ENCODE measurements around the gene BAZ2B. TPM values are rescaled to one million over a fixed set of nuclear protein-coding genes. Genes with fewer than 3 reads are reported as not detected.

The BAZ2B gene
- total RNA-seq, 1 donor from 2014 or later, result 226 TPM

GRCh38 chr2:159561242-159561641 is 55.1 kb downstream of the BAZ2B start:
- Mint-ChIP-seq H3K4me3 (ENCODE audit: unreplicated experiment) (no peak overlapping the region), H3K4me1 (ENCODE audit: low read depth, unreplicated experiment) (peaks cover 17% of the 10 kb centered on the region), H3K9me3 (ENCODE audit: unreplicated experiment) (peaks cover 1% of the 10 kb centered on the region), H3K27me3 (ENCODE audit: unreplicated experiment) (peaks cover 2% of the 10 kb centered on the region), H3K27ac (ENCODE audit: unreplicated experiment) (no peak overlapping the region), H3K36me3 (ENCODE audit: unreplicated experiment) (no peaks in the 10 kb centered on the region)
- no peak for DNase-seq
- no peak for TF ChIP-seq CTCF (IDR thresholded peaks at IDR 0.05; ENCODE audit: partially characterized antibody, unreplicated experiment)

GRCh38 chr2:159559034-159559433 is 57.3 kb downstream of the BAZ2B start:
- Mint-ChIP-seq H3K27ac (ENCODE audit: unreplicated experiment) (no peak overlapping the region), H3K4me1 (ENCODE audit: low read depth, unreplicated experiment) (peaks cover 13% of the 10 kb centered on the region)

GRCh38 chr2:159558479-159558878 is 57.9 kb downstream of the BAZ2B start:
- Mint-ChIP-seq H3K36me3 (ENCODE audit: unreplicated experiment) (no peaks in the 10 kb centered on the region), H3K4me3 (ENCODE audit: unreplicated experiment) (no peak overlapping the region), H3K9me3 (ENCODE audit: unreplicated experiment) (peaks cover 1% of the 10 kb centered on the region), H3K27ac (ENCODE audit: unreplicated experiment) (no peak overlapping the region), H3K4me1 (ENCODE audit: low read depth, unreplicated experiment) (peaks cover 12% of the 10 kb centered on the region), H3K27me3 (ENCODE audit: unreplicated experiment) (peaks cover 2% of the 10 kb centered on the region)
- no peak for TF ChIP-seq CTCF (IDR thresholded peaks at IDR 0.05; ENCODE audit: partially characterized antibody, unreplicated experiment)
- DNase-seq, result no peak

More at GRCh38 chr2:159559034-159559433, 57.3 kb downstream of the BAZ2B start:
- H3K27me3 Mint-ChIP-seq (ENCODE audit: unreplicated experiment), result peaks cover 2% of the 10 kb centered on the region
- H3K9me3 Mint-ChIP-seq (ENCODE audit: unreplicated experiment), result peaks cover 1% of the 10 kb centered on the region
- H3K36me3 Mint-ChIP-seq (ENCODE audit: unreplicated experiment), result no peaks in the 10 kb centered on the region
- H3K4me3 Mint-ChIP-seq (ENCODE audit: unreplicated experiment), result no peak overlapping the region
- no peak for DNase-seq
- no peak for TF ChIP-seq CTCF (IDR thresholded peaks at IDR 0.05; ENCODE audit: partially characterized antibody, unreplicated experiment)

GRCh38 chr2:159557437-159558034 is 58.8 kb downstream of the BAZ2B start:
- Mint-ChIP-seq H3K27ac (ENCODE audit: unreplicated experiment) (no peak overlapping the region), H3K36me3 (ENCODE audit: unreplicated experiment) (no peaks in the 10 kb centered on the region), H3K4me1 (ENCODE audit: low read depth, unreplicated experiment) (peaks cover 12% of the 10 kb centered on the region), H3K27me3 (ENCODE audit: unreplicated experiment) (peaks cover 2% of the 10 kb centered on the region), H3K4me3 (ENCODE audit: unreplicated experiment) (no peak overlapping the region), H3K9me3 (ENCODE audit: unreplicated experiment) (peaks cover 1% of the 10 kb centered on the region)
- DNase-seq, result no peak
- no peak for TF ChIP-seq CTCF (IDR thresholded peaks at IDR 0.05; ENCODE audit: partially characterized antibody, unreplicated experiment)

GRCh38 chr2:159555651-159556392 is 60.5 kb downstream of the BAZ2B start:
- DNase-seq, result no peak
- Mint-ChIP-seq H3K4me3 (ENCODE audit: unreplicated experiment) (no peak overlapping the region), H3K27ac (ENCODE audit: unreplicated experiment) (no peak overlapping the region), H3K4me1 (ENCODE audit: low read depth, unreplicated experiment) (peaks cover 8% of the 10 kb centered on the region), H3K27me3 (ENCODE audit: unreplicated experiment) (peaks cover 2% of the 10 kb centered on the region), H3K9me3 (ENCODE audit: unreplicated experiment) (peaks cover 1% of the 10 kb centered on the region), H3K36me3 (ENCODE audit: unreplicated experiment) (no peaks in the 10 kb centered on the region)
- no peak for TF ChIP-seq CTCF (IDR thresholded peaks at IDR 0.05; ENCODE audit: partially characterized antibody, unreplicated experiment)
